HCT116 (cell line): Measurements from ENCODE around the gene PHF20. TPM values are rescaled to one million over a fixed set of nuclear protein-coding genes. Genes with fewer than 3 reads are reported as not detected.

Experiments
- ATAC-seq: fragments of 200-7000 bp; cut with Tn5 transposase; 2 replicates; pipeline ENCODE4 v1.9.1; 2020; ENCODE audit warnings: mild to moderate bottlenecking, moderate library complexity
- BruUV-seq: library from RNA; stranded (reverse); fragments of 400-500 nt; replicated peaks from 2 replicates; lab custom pipeline; 2021; lab: Mats Ljungman, UMichigan
- CTCF ChIA-PET: fragments of 300-600 bp; sonication (Branson Sonifier 250); formaldehyde crosslinking; loops from one replicate; lab custom pipeline; 2021; ENCODE audit warnings: antibody characterized with exemption; lab: Charles Lee
- POLR2A ChIA-PET: fragments of 300-600, 350-600 bp; sonication (Branson Sonifier 250); formaldehyde crosslinking; loops from one replicate; lab custom pipeline; 2021; ENCODE audit warnings: antibody characterized with exemption; lab: Charles Lee
- RAD21 ChIA-PET, 2 experiments: fragments of 300-600 bp; sonication (Branson Sonifier 250); formaldehyde crosslinking; loops; one replicate each; lab custom pipeline; 2023; ENCODE audit warnings: low total read pairs in 2 of 2; ENCODE audit not compliant: uncharacterized antibody in 2 of 2, unreplicated experiment in 2 of 2, low non-redundant PET in 1 of 2; lab: Charles Lee
- DNase-seq: peaks from one replicate; pipeline ENCODE4 v3.0.0-alpha.2; 2010; ENCODE audit warnings: low read depth, low spot score
- H2AFZ ChIP-seq: fragments of 200-600 bp; shearing (Covaris generic), sonication (generic); 2 replicates; pipeline ENCODE4 v1.6.1; 2017; ENCODE audit warnings: low read depth, mixed run types, mixed read lengths, antibody characterized with exemption, low read length; ENCODE audit not compliant: poor library complexity, severe bottlenecking
- H3K27ac ChIP-seq: 2 replicates; pipeline ENCODE4 v1.5.1; 2012; ENCODE audit warnings: low read depth, low read length
- H3K27me3 ChIP-seq: fragments of 200-600 bp; sonication (generic); 2 replicates; pipeline ENCODE4 v1.6.1; 2016; ENCODE audit warnings: mixed run types, low read length, mixed read lengths; ENCODE audit not compliant: insufficient read depth
- H3K36me3 ChIP-seq, 2 experiments: fragments of 200-500 bp in 1 of 2; fragments of 200-600 bp in 1 of 2; sonication (Bioruptor generic) in 1 of 2; sonication (generic) in 1 of 2; 2 replicates each; pipeline versions ENCODE4 v1.5.1 to v1.6.1; 2014 to 2016; ENCODE audit warnings: low read length in 2 of 2, inconsistent platforms in 1 of 2, mixed read lengths in 1 of 2, mixed run types in 1 of 2; ENCODE audit not compliant: insufficient read depth in 2 of 2, control insufficient read depth in 1 of 2
- H3K4me1 ChIP-seq, 2 experiments: fragments of 200-600 bp in 1 of 2; sonication (generic) in 1 of 2; 2 replicates each; pipeline versions ENCODE4 v1.5.1 to v1.6.1; 2012 to 2017; ENCODE audit warnings: low read length in 2 of 2, inconsistent platforms in 1 of 2, mild to moderate bottlenecking in 1 of 2, mixed read lengths in 1 of 2, mixed run types in 1 of 2, moderate library complexity in 1 of 2; ENCODE audit not compliant: insufficient read depth in 2 of 2, control insufficient read depth in 1 of 2
- H3K4me2 ChIP-seq: fragments of 200-600 bp; sonication (generic); 2 replicates; pipeline ENCODE4 v1.6.1; 2017; ENCODE audit warnings: mixed run types, low read length, mixed read lengths
- H3K4me3 ChIP-seq, 2 experiments: fragments of 200-600 bp in 1 of 2; sonication (generic) in 1 of 2; replicated peaks in 1 of 2; 2 replicates each; pipeline ENCODE4 v1.5.1; 2011 to 2016; ENCODE audit warnings: low read length in 2 of 2, control low read depth in 1 of 2, low read depth in 1 of 2, mild to moderate bottlenecking in 1 of 2, mixed read lengths in 1 of 2, mixed run types in 1 of 2
- H3K79me2 ChIP-seq: fragments of 200-600 bp; sonication (generic); 2 replicates; pipeline ENCODE4 v1.6.1; 2017; ENCODE audit warnings: mild to moderate bottlenecking, mixed run types, low read length, moderate library complexity, mixed read lengths; ENCODE audit not compliant: insufficient read depth
- H3K9ac ChIP-seq: fragments of 200-600 bp; sonication (generic); 2 replicates; pipeline ENCODE4 v1.6.1; 2016; ENCODE audit warnings: low read length, mixed read lengths
- H3K9me2 ChIP-seq: fragments of 200-600 bp; sonication (generic), shearing (Covaris generic); 2 replicates; pipeline ENCODE4 v1.6.1; 2017; ENCODE audit warnings: mixed run types, mild to moderate bottlenecking, moderate library complexity; ENCODE audit not compliant: insufficient read depth
- H3K9me3 ChIP-seq, 2 experiments: fragments of 200-500 bp in 1 of 2; fragments of 200-600 bp in 1 of 2; sonication (Bioruptor generic) in 1 of 2; sonication (generic) in 1 of 2; 2 replicates each; pipeline ENCODE4 v1.6.1; 2014 to 2017; ENCODE audit warnings: low read length in 2 of 2, mixed read lengths in 2 of 2, inconsistent platforms in 1 of 2, low read depth in 1 of 2, mild to moderate bottlenecking in 1 of 2, mixed run types in 1 of 2, moderate library complexity in 1 of 2; ENCODE audit not compliant: control insufficient read depth in 1 of 2, insufficient read depth in 1 of 2
- H4K20me1 ChIP-seq: fragments of 200-600 bp; sonication (generic), shearing (Covaris generic); 2 replicates; pipeline ENCODE4 v1.6.1; 2017; ENCODE audit warnings: mixed run types, mild to moderate bottlenecking, moderate library complexity; ENCODE audit not compliant: insufficient read depth
- CEBPB ChIP-seq: IDR thresholded peaks from 2 replicates; pipeline ENCODE4 v1.6.1; 2012; ENCODE audit warnings: low read depth
- EGR1 ChIP-seq: IDR thresholded peaks from 2 replicates; pipeline ENCODE4 v1.6.1; 2012; ENCODE audit warnings: low read depth
- EZH2 ChIP-seq: fragments of 200-600 bp; sonication (generic); IDR thresholded peaks from 2 replicates; pipeline ENCODE4 v1.6.1; 2017; ENCODE audit warnings: antibody characterized with exemption, mixed run types
- EZH2phosphoT487 ChIP-seq: fragments of 200-600 bp; IDR thresholded peaks from 2 replicates; pipeline ENCODE4 v1.6.1; 2018; ENCODE audit warnings: antibody characterized with exemption, borderline replicate concordance
- POLR2A ChIP-seq: IDR thresholded peaks from 2 replicates; pipeline ENCODE4 v1.7.0; 2011; ENCODE audit warnings: borderline replicate concordance; ENCODE audit not compliant: insufficient read depth, insufficient read length; ENCODE audit errors: extremely low read depth
- POLR2AphosphoS5 ChIP-seq: IDR thresholded peaks from 2 replicates; pipeline ENCODE4 v1.6.1; 2011; ENCODE audit warnings: mild to moderate bottlenecking, low read depth, low read length, moderate library complexity
- SIN3A ChIP-seq: IDR thresholded peaks from 2 replicates; pipeline ENCODE4 v1.6.1; 2012; ENCODE audit warnings: low read depth
- SP1 ChIP-seq: IDR thresholded peaks from 2 replicates; pipeline ENCODE4 v1.6.1; 2012; ENCODE audit warnings: low read depth
- ZFX ChIP-seq: fragments of 450-650 bp; IDR thresholded peaks from 2 replicates; pipeline ENCODE4 v1.6.1; 2017
- ZNF274 ChIP-seq: fragments of 200-500 bp; sonication (Bioruptor generic); IDR thresholded peaks from 2 replicates; pipeline ENCODE4 v1.6.1; 2014; ENCODE audit warnings: mild to moderate bottlenecking, low read depth, low read length, inconsistent platforms
- intact Hi-C: fragments of 100-400 bp; cut with micrococcal nuclease; formaldehyde crosslinking; loops from 2 replicates; pipeline ENCODE4 v1.10.0; 2022
- total RNA-seq: library from RNA; stranded (reverse); gene quantifications from one replicate; pipeline ENCODE4 v1.2.1, GENCODE V29; 2021; ENCODE audit not compliant: unreplicated experiment
- TF ChIP-seq, protein P1 (sequence below): IDR thresholded peaks from 2 replicates; pipeline ENCODE4 v1.6.1; 2012
- TF ChIP-seq, protein P2 (sequence below): IDR thresholded peaks from 2 replicates; pipeline ENCODE4 v1.6.1; 2012; ENCODE audit warnings: low read depth

PHF20 gene
- total RNA-seq, 1 experiment from 2014 or later, result 40.8 TPM

DNA sequence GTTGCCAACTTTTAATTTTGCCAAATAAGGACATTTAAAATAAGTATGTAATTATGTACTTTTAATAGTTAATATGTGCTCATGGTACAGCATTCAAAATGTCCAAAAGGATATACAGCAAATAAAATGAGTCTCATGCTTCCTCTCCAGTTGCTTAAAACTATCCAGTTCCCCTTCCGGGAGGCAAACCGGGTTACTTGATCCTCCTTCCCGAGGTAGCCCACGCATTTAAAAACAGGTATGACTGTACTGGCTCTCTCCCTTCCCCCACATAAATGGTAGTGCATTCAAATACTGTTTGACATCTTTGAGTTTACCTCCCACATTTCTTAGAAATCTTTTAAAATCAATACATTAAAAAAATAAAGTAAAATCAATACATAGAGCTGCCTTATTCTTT, 66.4 kb downstream of the PHF20 start:
- RAD21 ChIA-PET, result no interaction called here
- DNase-seq (no peak), ATAC-seq (no peak)
- Histone ChIP-seq H3K9ac (no peak overlapping the region), H3K27me3 (no peaks in the 10 kb centered on the region), H3K79me2 (no peaks in the 10 kb centered on the region), H3K4me3 (no peak overlapping the region), H3K9me2 (no peaks in the 10 kb centered on the region), H4K20me1 (no peaks in the 10 kb centered on the region), H2AFZ (no peak overlapping the region), H3K4me2 (no peak overlapping the region), H3K36me3 (peaks cover 0 to 9% of the 10 kb centered on the region in 2 experiments; a peak in 1 of 4 replicates), H3K27ac (no peak overlapping the region), H3K9me3 (peaks cover 0 to 8% of the 10 kb centered on the region in 2 experiments; a peak in 1 of 4 replicates), H3K4me1 (0 out of 4 replicates have a peak, but pooled peaks cover 0 to 3% of the 10 kb centered on the region in 2 experiments)
- POLR2A ChIA-PET, result no interaction called here
- CTCF ChIA-PET, result no interaction called here
- intact Hi-C loops, result no loop called here
- no TSS peak for BruUV-seq
- TF ChIP-seq CEBPB (no peak), ZNF274 (no peak)

DNA sequence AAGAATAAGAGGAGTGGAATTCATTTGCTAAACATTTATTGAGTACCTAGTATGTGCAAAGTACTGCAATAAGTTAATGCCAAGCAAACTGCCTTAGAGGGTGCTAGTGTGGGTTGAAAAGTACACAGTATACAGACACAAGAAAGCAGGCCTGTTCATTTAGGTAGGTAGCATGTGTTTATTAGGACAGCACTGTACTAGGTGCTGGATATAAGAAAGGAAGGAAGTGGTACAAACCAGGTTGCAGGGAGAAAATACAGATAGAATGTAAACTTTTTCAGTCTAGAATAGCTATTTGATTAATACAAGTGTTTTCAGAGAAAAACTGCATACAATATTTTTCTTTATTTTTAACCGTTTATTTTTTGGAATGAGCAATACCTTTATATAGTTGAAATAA, 68.1 kb downstream of the PHF20 start:
- TF ChIP-seq POLR2A (no peak), SP1 (no peak), SIN3A (no peak), EZH2phosphoT487 (no peak), EGR1 (no peak), CEBPB (no peak), ZNF274 (no peak), POLR2AphosphoS5 (no peak), ZFX (no peak), EZH2 (no peak)
- TF ChIP-seq, protein P1, sequence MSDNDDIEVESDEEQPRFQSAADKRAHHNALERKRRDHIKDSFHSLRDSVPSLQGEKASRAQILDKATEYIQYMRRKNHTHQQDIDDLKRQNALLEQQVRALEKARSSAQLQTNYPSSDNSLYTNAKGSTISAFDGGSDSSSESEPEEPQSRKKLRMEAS, result no peak
- TF ChIP-seq, protein P2, sequence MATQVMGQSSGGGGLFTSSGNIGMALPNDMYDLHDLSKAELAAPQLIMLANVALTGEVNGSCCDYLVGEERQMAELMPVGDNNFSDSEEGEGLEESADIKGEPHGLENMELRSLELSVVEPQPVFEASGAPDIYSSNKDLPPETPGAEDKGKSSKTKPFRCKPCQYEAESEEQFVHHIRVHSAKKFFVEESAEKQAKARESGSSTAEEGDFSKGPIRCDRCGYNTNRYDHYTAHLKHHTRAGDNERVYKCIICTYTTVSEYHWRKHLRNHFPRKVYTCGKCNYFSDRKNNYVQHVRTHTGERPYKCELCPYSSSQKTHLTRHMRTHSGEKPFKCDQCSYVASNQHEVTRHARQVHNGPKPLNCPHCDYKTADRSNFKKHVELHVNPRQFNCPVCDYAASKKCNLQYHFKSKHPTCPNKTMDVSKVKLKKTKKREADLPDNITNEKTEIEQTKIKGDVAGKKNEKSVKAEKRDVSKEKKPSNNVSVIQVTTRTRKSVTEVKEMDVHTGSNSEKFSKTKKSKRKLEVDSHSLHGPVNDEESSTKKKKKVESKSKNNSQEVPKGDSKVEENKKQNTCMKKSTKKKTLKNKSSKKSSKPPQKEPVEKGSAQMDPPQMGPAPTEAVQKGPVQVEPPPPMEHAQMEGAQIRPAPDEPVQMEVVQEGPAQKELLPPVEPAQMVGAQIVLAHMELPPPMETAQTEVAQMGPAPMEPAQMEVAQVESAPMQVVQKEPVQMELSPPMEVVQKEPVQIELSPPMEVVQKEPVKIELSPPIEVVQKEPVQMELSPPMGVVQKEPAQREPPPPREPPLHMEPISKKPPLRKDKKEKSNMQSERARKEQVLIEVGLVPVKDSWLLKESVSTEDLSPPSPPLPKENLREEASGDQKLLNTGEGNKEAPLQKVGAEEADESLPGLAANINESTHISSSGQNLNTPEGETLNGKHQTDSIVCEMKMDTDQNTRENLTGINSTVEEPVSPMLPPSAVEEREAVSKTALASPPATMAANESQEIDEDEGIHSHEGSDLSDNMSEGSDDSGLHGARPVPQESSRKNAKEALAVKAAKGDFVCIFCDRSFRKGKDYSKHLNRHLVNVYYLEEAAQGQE, result no peak
- H4K20me1 ChIP-seq, result no peaks in the 10 kb centered on the region
- ChIA-PET POLR2A (no interaction called here), CTCF (no interaction called here), RAD21 (no interaction called here)
- no peaks in the 10 kb centered on the region for H3K79me2 ChIP-seq
- no peaks in the 10 kb centered on the region for H3K27me3 ChIP-seq
- no peak overlapping the region for H2AFZ ChIP-seq
- H3K27ac ChIP-seq, result no peak overlapping the region
- H3K4me3 ChIP-seq, result no peak overlapping the region
- H3K9me3 ChIP-seq, result peaks cover 0 to 8% of the 10 kb centered on the region in 2 experiments; a peak in 1 of 4 replicates
- H3K36me3 ChIP-seq, result peaks cover 0 to 9% of the 10 kb centered on the region in 2 experiments; a peak in 1 of 4 replicates
- no TSS peak for BruUV-seq
- no peaks in the 10 kb centered on the region for H3K9me2 ChIP-seq
- H3K4me2 ChIP-seq, result no peak overlapping the region
- ATAC-seq (no peak), DNase-seq (no peak)
- intact Hi-C loops, result no loop called here
- H3K9ac ChIP-seq, result no peak overlapping the region
- 0 out of 4 replicates have a peak, but pooled peaks cover 0 to 3% of the 10 kb centered on the region in 2 experiments for H3K4me1 ChIP-seq
